Fibroblast of peridontal ligament (primary cell): Measurements from ENCODE around the gene DMD.

ENCODE experiments used
- DNase-seq: peaks from one replicate; pipeline ENCODE4 v3.0.0-alpha.2; 2010; ENCODE audit errors: extremely low read depth

The DMD gene

GRCh38 chrX:31350808-31351074 is 1860.6 kb downstream of the DMD start:
- no peak for DNase-seq

GRCh38 chrX:31349515-31349914 is 1861.8 kb downstream of the DMD start:
- DNase-seq = no peak

GRCh38 chrX:31340587-31340986 is 1870.8 kb downstream of the DMD start:
- no peak for DNase-seq

GRCh38 chrX:31338991-31339350 is 1872.4 kb downstream of the DMD start:
- DNase-seq = no peak

- DNase-seq = peak; percentile 30
Observed at GRCh38 chrX:31337332-31337731, 1874.0 kb downstream of the DMD start.

- DNase-seq = no peak
Observed at GRCh38 chrX:31336419-31336818, 1874.9 kb downstream of the DMD start.

- no peak for DNase-seq
Observed at GRCh38 chrX:31334997-31335396, 1876.4 kb downstream of the DMD start.

GRCh38 chrX:31333165-31333831 is 1878.1 kb downstream of the DMD start:
- DNase-seq = peak; percentile 45

- no peak for DNase-seq
Observed at GRCh38 chrX:31331928-31332327, 1879.4 kb downstream of the DMD start.

GRCh38 chrX:31331015-31331414 is 1880.3 kb downstream of the DMD start:
- DNase-seq = no peak

GRCh38 chrX:31329298-31329697 is 1882.1 kb downstream of the DMD start:
- peak; percentile 30 for DNase-seq

- no peak for DNase-seq
Observed at GRCh38 chrX:31323658-31324057, 1887.7 kb downstream of the DMD start.

GRCh38 chrX:31320740-31321139 is 1890.6 kb downstream of the DMD start:
- DNase-seq = no peak

- peak; percentile 10 for DNase-seq
Observed at GRCh38 chrX:31319586-31319985, 1891.8 kb downstream of the DMD start.

GRCh38 chrX:31318866-31319265 is 1892.5 kb downstream of the DMD start:
- DNase-seq = no peak

GRCh38 chrX:31316340-31316991 is 1894.9 kb downstream of the DMD start:
- no peak for DNase-seq

- peak; percentile 78 for DNase-seq
Observed at GRCh38 chrX:31314921-31315320, 1896.4 kb downstream of the DMD start.

GRCh38 chrX:31307952-31308351 is 1903.4 kb downstream of the DMD start:
- DNase-seq = no peak

GRCh38 chrX:31302573-31303075 is 1908.7 kb downstream of the DMD start:
- DNase-seq = no peak

GRCh38 chrX:31301941-31302340 is 1909.4 kb downstream of the DMD start:
- no peak for DNase-seq

GRCh38 chrX:31301203-31301602 is 1910.1 kb downstream of the DMD start:
- no peak for DNase-seq

GRCh38 chrX:31298916-31299315 is 1912.4 kb downstream of the DMD start:
- no peak for DNase-seq

GRCh38 chrX:31297881-31298280 is 1913.5 kb downstream of the DMD start:
- DNase-seq = no peak

GRCh38 chrX:31294475-31294874 is 1916.9 kb downstream of the DMD start:
- DNase-seq = no peak
